K562 (cell line): ENCODE results near the gene ZNF500. TPM values are rescaled to one million over a fixed set of nuclear protein-coding genes. Genes with fewer than 3 reads are reported as not detected.
A peak's percentile ranks its signal among the peaks of the same experiment; 100 is the strongest.

Experiments
- ATAC-seq: fragments of 200-7000 bp; cut with Tn5 transposase; 3 replicates; pipeline ENCODE4 v1.9.1; 2020; ENCODE audit warnings: moderate library complexity
- BruUV-seq: library from RNA; stranded (reverse); fragments of 400-500 nt; replicated peaks from 2 replicates; lab custom pipeline; 2021; lab: Mats Ljungman, UMichigan
- CTCF ChIA-PET: fragments of 300-600 bp; formaldehyde crosslinking; extraction: SDS; loops from one replicate; lab custom pipeline; 2021; ENCODE audit warnings: low intra/inter-chr PET ratio; lab: Yijun Ruan, JAX
- POLR2A ChIA-PET: fragments of 300-600, 350-650 bp; sonication (Branson Sonifier 250); formaldehyde crosslinking; extraction: SDS; loops from one replicate; lab custom pipeline; 2021; ENCODE audit warnings: antibody characterized with exemption, inconsistent platforms; lab: Yijun Ruan, JAX
- DNase-seq, 4 experiments: peaks; one replicate each; pipeline versions ENCODE4 v3.0.0 to v3.0.0-alpha.2; 2011 to 2018; ENCODE audit warnings: low spot score in 3 of 4, mixed read lengths in 3 of 4; ENCODE audit errors: extremely low read depth in 1 of 4
- FAIRE-seq: peaks from 2 replicates; lab custom pipeline; 2011; peaks lifted over from hg19 to GRCh38; lab: Jason Lieb, UNC
- H2AFZ ChIP-seq: 2 replicates; pipeline ENCODE4 v1.6.0; 2011; ENCODE audit warnings: low read depth, low read length, control low read depth, inconsistent platforms
- H3K27ac ChIP-seq: fragments of 200-600 bp; 3 replicates; pipeline ENCODE4 v1.8.0; 2011; ENCODE audit warnings: low read depth, mild to moderate bottlenecking, control low read depth, inconsistent platforms, low read length, moderate library complexity, mixed read lengths; ENCODE audit errors: extremely low read depth
- H3K27me3 ChIP-seq, 2 experiments: fragments of 300-600 bp in 1 of 2; 2 replicates in 1 of 2; 3 replicates in 1 of 2; pipeline versions ENCODE4 v1.6.0 to v1.8.0; 2011; ENCODE audit warnings: inconsistent platforms in 2 of 2, low read length in 2 of 2, mild to moderate bottlenecking in 1 of 2, mixed read lengths in 1 of 2, moderate library complexity in 1 of 2; ENCODE audit not compliant: control insufficient read depth in 2 of 2, insufficient read depth in 2 of 2
- H3K36me3 ChIP-seq: fragments of 300-600 bp; 3 replicates; pipeline ENCODE4 v1.8.0; 2011; ENCODE audit warnings: mild to moderate bottlenecking, low read length, inconsistent platforms; ENCODE audit not compliant: control insufficient read depth, insufficient read depth
- H3K4me1 ChIP-seq, 2 experiments: fragments of 200-600 bp in 1 of 2; replicated peaks in 1 of 2; 2 replicates in 1 of 2; 3 replicates in 1 of 2; pipeline versions ENCODE4 v1.5.1 to v1.8.0; 2011; ENCODE audit warnings: inconsistent platforms in 2 of 2, low read length in 2 of 2, mild to moderate bottlenecking in 1 of 2, mixed read lengths in 1 of 2, moderate library complexity in 1 of 2; ENCODE audit not compliant: control insufficient read depth in 2 of 2, insufficient read depth in 2 of 2
- H3K4me2 ChIP-seq: 2 replicates; pipeline ENCODE4 v1.6.1; 2011; ENCODE audit warnings: low read length, control low read depth, inconsistent platforms, mixed read lengths; ENCODE audit not compliant: insufficient read depth
- H3K4me3 ChIP-seq: fragments of 200-600 bp; sonication (generic), shearing (Covaris generic); 2 replicates; pipeline ENCODE4 v1.5.1; 2016; ENCODE audit warnings: control low read depth, inconsistent platforms
- H3K79me2 ChIP-seq: fragments of 200-600 bp; 3 replicates; pipeline ENCODE4 v1.8.0; 2011; ENCODE audit warnings: low read length, inconsistent platforms; ENCODE audit not compliant: control insufficient read depth, insufficient read depth
- H3K9ac ChIP-seq, 2 experiments: 2 replicates each; pipeline versions ENCODE4 v1.6.0 to v1.6.1; 2011; ENCODE audit warnings: low read depth in 2 of 2, low read length in 2 of 2, control low read depth in 1 of 2, inconsistent platforms in 1 of 2, mild to moderate bottlenecking in 1 of 2, mixed read lengths in 1 of 2; ENCODE audit not compliant: insufficient read depth in 1 of 2
- H3K9me1 ChIP-seq: one replicate; pipeline ENCODE4 v1.6.0; 2011; ENCODE audit warnings: inconsistent platforms, mild to moderate bottlenecking, low read length, moderate library complexity; ENCODE audit not compliant: control insufficient read depth, insufficient read depth
- H3K9me3 ChIP-seq: replicated peaks from 2 replicates; pipeline ENCODE4 v1.5.1; 2011; ENCODE audit warnings: low read depth, low read length, inconsistent platforms; ENCODE audit not compliant: control insufficient read depth, insufficient read depth
- H4K20me1 ChIP-seq: replicated peaks from 2 replicates; pipeline ENCODE4 v1.6.1; 2011; ENCODE audit warnings: low read length, inconsistent platforms, mixed read lengths; ENCODE audit not compliant: control insufficient read depth, insufficient read depth
- COPS2 ChIP-seq: fragments of 450-650 bp; conservative IDR thresholded peaks from 2 replicates; pipeline ENCODE4 v1.6.1; 2016; ENCODE audit warnings: mild to moderate bottlenecking, moderate library complexity
- EP300 ChIP-seq: IDR thresholded peaks from 2 replicates; pipeline ENCODE4 v1.6.1; 2012; ENCODE audit warnings: low read length, improper control_type of control experiment
- HMGXB4 ChIP-seq: sonication (generic); formaldehyde crosslinking; IDR thresholded peaks from 2 replicates; pipeline ENCODE4 v1.8.1; 2023; ENCODE audit warnings: mild to moderate bottlenecking, missing genetic modification reagents
- KLF16 ChIP-seq: IDR thresholded peaks from 2 replicates; pipeline ENCODE4 v1.6.1; 2016; ENCODE audit warnings: antibody characterized with exemption
- MIER1 ChIP-seq: fragments of 450-650 bp; IDR thresholded peaks from 2 replicates; pipeline ENCODE4 v1.6.1; 2016; ENCODE audit warnings: antibody characterized with exemption, mild to moderate bottlenecking, low read depth
- SNRNP70 ChIP-seq: fragments of 200-400 bp; formaldehyde crosslinking; optimal IDR thresholded peaks from 2 replicates; pipeline ENCODE3; 2017; ENCODE audit warnings: low read depth, low read length
- ZBTB8A ChIP-seq: fragments of 450-650 bp; IDR thresholded peaks from 2 replicates; pipeline ENCODE4 v1.6.1; 2018; ENCODE audit warnings: mild to moderate bottlenecking, moderate library complexity; ENCODE audit not compliant: partially characterized antibody
- ZC3H8 ChIP-seq: fragments of 450-650 bp; IDR thresholded peaks from 2 replicates; pipeline ENCODE4 v1.6.1; 2017
- ZNF174 ChIP-seq: fragments of 250-450 bp; sonication (Bioruptor Pico); IDR thresholded peaks from 2 replicates; pipeline ENCODE4 v1.4.0; 2020; ENCODE audit warnings: mild to moderate bottlenecking
- ZNF592 ChIP-seq: fragments of 450-650 bp; IDR thresholded peaks from 2 replicates; pipeline ENCODE4 v1.6.1; 2017; ENCODE audit warnings: antibody characterized with exemption, mild to moderate bottlenecking
- WGBS: fragments of 100-300 bp; shearing (Covaris generic); methylation state at CpG from one replicate; pipeline ENCODE4 v1.1.6; 2016; ENCODE audit warnings: low coverage, mixed read lengths; ENCODE audit not compliant: insufficient coverage; ENCODE audit errors: missing lambda C conversion rate; 5-methylcytosine and 5-hydroxymethylcytosine counted together
- in situ Hi-C: fragments of 300-500 bp; cut with MboI; formaldehyde crosslinking; loops from 4 replicates; pipeline ENCODE4 v1.15.0; 2018; ENCODE audit warnings: inconsistent platforms, mixed read lengths
- intact Hi-C: fragments of 100-400 bp; cut with micrococcal nuclease; formaldehyde crosslinking; loops from 2 replicates; pipeline ENCODE4 v1.14.2; 2022
- polyA plus RNA-seq, 8 experiments: library from polyadenylated mRNA; depleted of rRNA in 4 of 8; stranded (reverse) in 5 of 8; unstranded in 3 of 8; fragments of >200 nt; fragmentation: Nextera tagmentation in 2 of 8; fragmentation: Illumina TruSeq in 1 of 8; extraction: Ambion mirVana in 2 of 8; extraction: Trizol in 1 of 8; gene quantifications; 2 replicates each; pipeline versions ENCODE4 v1.2.1 to v1.2.3, GENCODE V29; 2011 to 2014; ENCODE audit warnings: inconsistent platforms in 1 of 8, missing spikeins in 1 of 8
- total RNA-seq, 7 experiments: library from RNA; depleted of rRNA in 6 of 7; stranded (reverse); fragments of >200 nt in 6 of 7; fragmentation: Illumina TruSeq in 2 of 7; extraction: Trizol in 2 of 7; gene quantifications; 2 replicates each; pipeline versions ENCODE4 v1.2.1 to v1.2.3, GENCODE V29; 2011 to 2021; ENCODE audit warnings: low replicate concordance in 1 of 7

Gene ZNF500
- total and polyA plus RNA-seq, 9 of the 15 experiments (the other 6 are each of a cell fraction or from before 2014, with no cell fraction given) = 0.80 to 20.8 (median 5.3) TPM

- peaks cover 14 to 44% of the 10 kb centered on the region in 2 experiments for H3K4me1 ChIP-seq
- H3K79me2 ChIP-seq = peaks cover 21% of the 10 kb centered on the region
- FAIRE-seq (no peak), DNase-seq (no peak), ATAC-seq (no peak)
- BruUV-seq = no TSS peak
- ChIA-PET POLR2A (no interaction called here), CTCF (interaction anchor here (0.7 kb wide), 1 partner anchor 193 kb away, joined by 3 read pairs; no protein-coding TSS in a partner anchor)
- WGBS = 93% methylated on average over 7 of the region's 7 CpGs
- peaks cover 57% of the 10 kb centered on the region; the same call in 2 of the 3 replicates for H3K36me3 ChIP-seq
- no peak overlapping the region for H3K4me2 ChIP-seq
- intact Hi-C loops (no loop called here), in situ Hi-C loops (no loop called here)
- no peaks in the 10 kb centered on the region for H3K9me3 ChIP-seq
- no peak overlapping the region for H3K4me3 ChIP-seq
- H2AFZ ChIP-seq = no peak overlapping the region
- no peak overlapping the region for H3K27ac ChIP-seq
- peak overlapping the region in 1 of 2 experiments; percentile 55; a peak in 1 of 4 replicates for H3K9ac ChIP-seq
- no peaks in the 10 kb centered on the region for H3K9me1 ChIP-seq
- TF ChIP-seq ZBTB8A (no peak), SNRNP70 (no peak), KLF16 (no peak), MIER1 (no peak), ZNF174 (CRISPR knock-in tag) (no peak), COPS2 (no peak), ZNF592 (no peak), EP300 (no peak), HMGXB4 (CRISPR knock-in tag) (no peak), ZC3H8 (no peak)
- no peaks in the 10 kb centered on the region for H3K27me3 ChIP-seq
- no peaks in the 10 kb centered on the region for H4K20me1 ChIP-seq
Measured at GRCh38 chr16:4763791-4764190, 3.2 kb downstream of the ZNF500 start.
